A549 (cell line): ENCODE data around the gene RARB. TPM values are rescaled to one million over a fixed set of nuclear protein-coding genes. Genes with fewer than 3 reads are reported as not detected.

Experiments
- ATAC-seq, 2 experiments: fragments of 200-7000 bp in 1 of 2; fragments of >200 bp in 1 of 2; cut with Nextera tagmentation in 1 of 2; cut with Tn5 transposase in 1 of 2; 3 replicates each; pipeline versions ENCODE4 v1.8.0 to v1.9.1; 2018 to 2020; ENCODE audit warnings: mild to moderate bottlenecking in 1 of 2, moderate library complexity in 1 of 2
- CTCF ChIA-PET: fragments of 300-600 bp; sonication (Branson Sonifier 250); formaldehyde crosslinking; extraction: SDS; loops from one replicate; lab custom pipeline; 2021; ENCODE audit warnings: antibody characterized with exemption, inconsistent platforms; lab: Yijun Ruan, JAX
- POLR2A ChIA-PET: fragments of 350-600 bp; formaldehyde crosslinking; extraction: SDS; loops from one replicate; lab custom pipeline; 2021; ENCODE audit warnings: antibody characterized with exemption, inconsistent platforms; lab: Yijun Ruan, JAX
- DNase-seq, 2 experiments: peaks; one replicate each; pipeline versions ENCODE4 v3.0.0 to v3.0.0-alpha.2; 2011 to 2016; ENCODE audit warnings: low read depth in 1 of 2, low spot score in 1 of 2
- FAIRE-seq: peaks from 2 replicates; lab custom pipeline; 2011; peaks lifted over from hg19 to GRCh38; lab: Jason Lieb, UNC
- H3K27ac ChIP-seq, 2 experiments: fragments of >200 bp; sonication (Bioruptor Twin); formaldehyde crosslinking; 3 replicates each; pipeline ENCODE4 v1.5.1; 2016 to 2017
- H3K4me1 ChIP-seq: fragments of >200 bp; sonication (Bioruptor Twin); formaldehyde crosslinking; 3 replicates; pipeline ENCODE4 v1.6.1; 2016
- H3K4me2 ChIP-seq: fragments of >200 bp; sonication (Bioruptor Twin); formaldehyde crosslinking; 3 replicates; pipeline ENCODE4 v1.6.1; 2016
- H3K4me3 ChIP-seq: fragments of >200 bp; sonication (Bioruptor Twin); formaldehyde crosslinking; 3 replicates; pipeline ENCODE4 v1.5.1; 2016
- H3K9me3 ChIP-seq: fragments of >200 bp; sonication (Bioruptor Twin); formaldehyde crosslinking; 3 replicates; pipeline ENCODE4 v1.6.1; 2016
- ATOH8 ChIP-seq: fragments of 250-450 bp; sonication (Bioruptor Pico); IDR thresholded peaks from 2 replicates; pipeline ENCODE4 v1.5.0; 2020; ENCODE audit warnings: low read depth, mild to moderate bottlenecking, moderate library complexity
- BCL3 ChIP-seq: fragments of >200 bp; sonication (Bioruptor Twin); formaldehyde crosslinking; IDR thresholded peaks from 3 replicates; pipeline ENCODE4 v1.6.1; 2016
- BHLHE40 ChIP-seq: IDR thresholded peaks from 2 replicates; pipeline ENCODE4 v1.6.1; 2012; ENCODE audit warnings: low read depth, low read length, inconsistent platforms
- CEBPB ChIP-seq, 2 experiments: fragments of >200 bp in 1 of 2; sonication (Bioruptor Twin) in 1 of 2; formaldehyde crosslinking in 1 of 2; IDR thresholded peaks; 2 replicates each; pipeline ENCODE4 v1.6.1; 2012 to 2016
- EHF ChIP-seq: fragments of 250-450 bp; sonication (Bioruptor Pico); IDR thresholded peaks from 2 replicates; pipeline ENCODE4 v1.5.0; 2020; ENCODE audit warnings: mild to moderate bottlenecking
- EHMT2 ChIP-seq: fragments of 200-600 bp; sonication (generic); IDR thresholded peaks from 2 replicates; pipeline ENCODE4 v1.6.1; 2016; ENCODE audit warnings: antibody characterized with exemption, low read depth, mild to moderate bottlenecking, moderate library complexity
- ESRRA ChIP-seq: fragments of 150-350 bp; IDR thresholded peaks from 2 replicates; pipeline ENCODE4 v1.6.1; 2014; ENCODE audit warnings: mild to moderate bottlenecking, low read length, borderline replicate concordance
- FOSB ChIP-seq: fragments of 250-450 bp; sonication (Bioruptor Pico); IDR thresholded peaks from 2 replicates; pipeline ENCODE4 v1.5.0; 2020; ENCODE audit warnings: mild to moderate bottlenecking, moderate library complexity
- FOXS1 ChIP-seq: fragments of 250-450 bp; sonication (Bioruptor Pico); IDR thresholded peaks from 2 replicates; pipeline ENCODE4 v1.5.0; 2020; ENCODE audit warnings: mild to moderate bottlenecking, moderate library complexity
- GATA3 ChIP-seq: IDR thresholded peaks from 2 replicates; pipeline ENCODE4 v1.6.1; 2012; ENCODE audit warnings: borderline replicate concordance
- HEYL ChIP-seq: fragments of 250-450 bp; sonication (Bioruptor Pico); IDR thresholded peaks from 2 replicates; pipeline ENCODE4 v1.8.0; 2021; ENCODE audit warnings: mild to moderate bottlenecking, moderate library complexity
- HOXA7 ChIP-seq: fragments of 250-450 bp; sonication (Bioruptor Pico); IDR thresholded peaks from 2 replicates; pipeline ENCODE4 v1.5.0; 2020; ENCODE audit warnings: mild to moderate bottlenecking, moderate library complexity
- JUNB ChIP-seq: fragments of >200 bp; sonication (Bioruptor Twin); formaldehyde crosslinking; IDR thresholded peaks from 2 replicates; pipeline ENCODE4 v1.6.1; 2016
- NFE2L2 ChIP-seq: fragments of 150-350 bp; conservative IDR thresholded peaks from 2 replicates; pipeline ENCODE4 v1.6.1; 2014; ENCODE audit warnings: low read length
- PHF8 ChIP-seq: fragments of 200-600 bp; sonication (generic); IDR thresholded peaks from 2 replicates; pipeline ENCODE4 v1.6.1; 2016; ENCODE audit warnings: low read depth, mild to moderate bottlenecking, antibody characterized with exemption, moderate library complexity, borderline replicate concordance
- POLR2A ChIP-seq: IDR thresholded peaks from 2 replicates; pipeline ENCODE4 v1.6.1; 2012; ENCODE audit warnings: mild to moderate bottlenecking, low read length
- RAD21 ChIP-seq, 2 experiments: fragments of >200 bp in 1 of 2; sonication (Bioruptor Twin) in 1 of 2; formaldehyde crosslinking in 1 of 2; IDR thresholded peaks in 1 of 2; conservative IDR thresholded peaks in 1 of 2; 2 replicates in 1 of 2; 3 replicates in 1 of 2; pipeline ENCODE4 v1.6.1; 2012 to 2018; ENCODE audit warnings: inconsistent platforms in 1 of 2
- RARB ChIP-seq: fragments of 250-450 bp; sonication (Bioruptor Pico); IDR thresholded peaks from 2 replicates; pipeline ENCODE4 v1.8.0; 2021; ENCODE audit warnings: mild to moderate bottlenecking, moderate library complexity
- REST ChIP-seq: fragments of 200-600 bp; sonication (generic); IDR thresholded peaks from 2 replicates; pipeline ENCODE4 v1.6.1; 2016; ENCODE audit warnings: antibody characterized with exemption, mild to moderate bottlenecking, moderate library complexity
- RFX5 ChIP-seq: fragments of 450-650 bp; IDR thresholded peaks from 2 replicates; pipeline ENCODE4 v1.7.1; 2014; ENCODE audit warnings: antibody characterized with exemption, mild to moderate bottlenecking, moderate library complexity
- SREBF2 ChIP-seq: fragments of 450-650 bp; IDR thresholded peaks from 2 replicates; pipeline ENCODE4 v1.6.1; 2014; ENCODE audit warnings: mild to moderate bottlenecking, moderate library complexity
- TFCP2L1 ChIP-seq: fragments of 250-450 bp; sonication (Bioruptor Pico); IDR thresholded peaks from 2 replicates; pipeline ENCODE4 v1.5.0; 2021; ENCODE audit warnings: mild to moderate bottlenecking
- ZC3H11A ChIP-seq: fragments of 450-650 bp; IDR thresholded peaks from 2 replicates; pipeline ENCODE4 v1.6.1; 2014; ENCODE audit warnings: antibody characterized with exemption, mild to moderate bottlenecking
- ZSCAN20 ChIP-seq: fragments of 250-450 bp; sonication (Bioruptor Pico); IDR thresholded peaks from 2 replicates; pipeline ENCODE4 v1.8.0; 2022; ENCODE audit warnings: mild to moderate bottlenecking, moderate library complexity
- WGBS: methylation state at CpG from one replicate; pipeline ENCODE4 v1.1.6; 2017; ENCODE audit errors: missing lambda C conversion rate; 5-methylcytosine and 5-hydroxymethylcytosine counted together
- polyA plus RNA-seq, 4 experiments: library from polyadenylated mRNA; depleted of rRNA in 3 of 4; stranded (reverse); fragments of >200 nt; fragmentation: RNase III in 1 of 4; extraction: RNeasy Plus Mini Kit Qiagen cat#74134 plus additional on column Dnase treatment in 1 of 4; gene quantifications; 2 replicates in 3 of 4; 3 replicates in 1 of 4; pipeline ENCODE4 v1.2.3, GENCODE V29; 2011 to 2017

Gene RARB
- polyA plus RNA-seq, 2 of the 4 experiments (the other 2 are of a cell fraction) = 24.5 to 30.8 TPM

- no peak for TF ChIP-seq FOSB
- no peak for TF ChIP-seq SREBF2
- no peak for TF ChIP-seq ATOH8 (CRISPR knock-in tag)
- no peak for TF ChIP-seq REST
- no peak for TF ChIP-seq JUNB
- no peak for TF ChIP-seq ZSCAN20 (CRISPR knock-in tag)
- no peak for TF ChIP-seq NFE2L2
- TF ChIP-seq HOXA7 = no peak
- no peak for TF ChIP-seq BCL3
- TF ChIP-seq CEBPB (IDR thresholded peaks at IDR 0.05) = no peak
- TF ChIP-seq TFCP2L1 (CRISPR knock-in tag) = no peak
- TF ChIP-seq GATA3 = no peak
- no peak for TF ChIP-seq ZC3H11A
- TF ChIP-seq ESRRA = no peak
- TF ChIP-seq RARB (CRISPR knock-in tag) = no peak
- TF ChIP-seq POLR2A = no peak
- TF ChIP-seq RAD21 (conservative IDR thresholded peaks at IDR 0.05 in 1 of 2, IDR thresholded peaks at IDR 0.05 in 1 of 2) = no peak
- no peak for TF ChIP-seq EHF (CRISPR knock-in tag)
- ChIA-PET POLR2A (interaction anchor here (1.2 kb wide), 1 partner anchor 159 kb away, joined by 4 read pairs; the partner anchor contains the start of gene RARB), CTCF (interaction anchor here (1.8 to 6.4 kb wide), 3 partner anchors 8 to 564 kb away, joined by 6 to 45 read pairs (median 8); no protein-coding TSS in a partner anchor)
- H3K4me2 ChIP-seq = no peak overlapping the region
- ATAC-seq (no peak), FAIRE-seq (no peak), DNase-seq (no peak)
- peak overlapping the region in 1 of 2 experiments; percentile 97; a peak in 2 of 6 replicates for H3K27ac ChIP-seq
- H3K9me3 ChIP-seq = no peaks in the 10 kb centered on the region
- H3K4me3 ChIP-seq = no peak overlapping the region
- WGBS = 97% methylated on average over 11 of the region's 11 CpGs
- H3K4me1 ChIP-seq = peaks cover 63% of the 10 kb centered on the region
These were observed 158.5 kb downstream of the RARB start for GRCh38 chr3:25586553-25586952.

GRCh38 chr3:25587094-25587493 lies 159.0 kb downstream of the RARB start:
- peak overlapping the region in 1 of 2 experiments; percentile 97; a peak in 2 of 6 replicates for H3K27ac ChIP-seq
- H3K4me1 ChIP-seq = peaks cover 63% of the 10 kb centered on the region
- H3K4me2 ChIP-seq = no peak overlapping the region
- TF ChIP-seq ZC3H11A (no peak), FOXS1 (CRISPR knock-in tag) (no peak), BHLHE40 (no peak), PHF8 (no peak), EHMT2 (no peak), HEYL (CRISPR knock-in tag) (no peak), RFX5 (no peak), RAD21 (conservative IDR thresholded peaks at IDR 0.05 in 1 of 2, IDR thresholded peaks at IDR 0.05 in 1 of 2) (no peak)
- DNase-seq (no peak), FAIRE-seq (no peak), ATAC-seq (no peak)
- POLR2A ChIA-PET = interaction anchor here (0.7 kb wide), 1 partner anchor 159 kb away, joined by 3 read pairs; the partner anchor contains the start of gene RARB
- H3K9me3 ChIP-seq = no peaks in the 10 kb centered on the region
- WGBS = 91% methylated on average over 1 of the region's 1 CpG
- H3K4me3 ChIP-seq = no peak overlapping the region
- CTCF ChIA-PET = interaction anchor here (1.8 to 6.4 kb wide), 3 partner anchors 7 to 565 kb away, joined by 6 to 45 read pairs (median 8); no protein-coding TSS in a partner anchor
